Nephron (organoid): ENCODE results near the gene MGST2.

Source experiments
- H3K27ac Mint-ChIP-seq, 3 experiments: 2 replicates each; pipeline ENCODE4 v1.8.0; 2020; ENCODE audit warnings: mixed read lengths in 3 of 3, mild to moderate bottlenecking in 2 of 3, moderate library complexity in 1 of 3
- H3K27me3 Mint-ChIP-seq: 2 replicates; pipeline ENCODE4 v1.8.0; 2021; ENCODE audit warnings: low read depth, mild to moderate bottlenecking, moderate library complexity, mixed read lengths
- H3K36me3 Mint-ChIP-seq: 2 replicates; pipeline ENCODE4 v1.8.0; 2020; ENCODE audit warnings: low read depth, mixed read lengths
- H3K4me1 Mint-ChIP-seq: 2 replicates; pipeline ENCODE4 v1.8.0; 2020; ENCODE audit warnings: mixed read lengths
- H3K4me3 Mint-ChIP-seq, 3 experiments: 2 replicates each; pipeline ENCODE4 v1.8.0; 2020; ENCODE audit warnings: mild to moderate bottlenecking in 3 of 3, mixed read lengths in 3 of 3, moderate library complexity in 2 of 3
- H3K9me3 Mint-ChIP-seq: 2 replicates; pipeline ENCODE4 v1.8.0; 2020; ENCODE audit warnings: mixed read lengths
- CTCF ChIP-seq, 3 experiments: fragments of 200-600 bp; sonication (generic); IDR thresholded peaks; one replicate each; pipeline ENCODE4 v1.5.0; 2021; ENCODE audit warnings: antibody characterized with exemption in 3 of 3; ENCODE audit not compliant: unreplicated experiment in 3 of 3

Gene MGST2

GRCh38 chr4:139728146-139728545, 62.5 kb downstream of the MGST2 start:
- Mint-ChIP-seq H3K4me1 (peaks cover 9% of the 10 kb centered on the region), H3K36me3 (peaks cover 16% of the 10 kb centered on the region), H3K27ac (no peak overlapping the region), H3K27me3 (no peaks in the 10 kb centered on the region), H3K9me3 (no peaks in the 10 kb centered on the region), H3K4me3 (no peak overlapping the region)
- no peak for TF ChIP-seq CTCF (IDR thresholded peaks at IDR 0.05; ENCODE audit: unreplicated experiment in 3 of 3)

GRCh38 chr4:139728840-139729239, 63.2 kb downstream of the MGST2 start:
- no peak overlapping the region for H3K4me3 Mint-ChIP-seq
- H3K36me3 Mint-ChIP-seq, result peaks cover 16% of the 10 kb centered on the region
- H3K4me1 Mint-ChIP-seq, result peaks cover 13% of the 10 kb centered on the region
- H3K27me3 Mint-ChIP-seq, result no peaks in the 10 kb centered on the region
- peak overlapping the region in 1 of 3 experiments; percentile 65 for H3K27ac Mint-ChIP-seq
- no peaks in the 10 kb centered on the region for H3K9me3 Mint-ChIP-seq
- no peak for TF ChIP-seq CTCF (IDR thresholded peaks at IDR 0.05; ENCODE audit: unreplicated experiment in 3 of 3)

- H3K4me3 Mint-ChIP-seq, result peak overlapping the region; percentile 2 to 56 (median 27)
- H3K27me3 Mint-ChIP-seq, result no peaks in the 10 kb centered on the region
- no peaks in the 10 kb centered on the region for H3K9me3 Mint-ChIP-seq
- H3K36me3 Mint-ChIP-seq, result peaks cover 7% of the 10 kb centered on the region
- no peak for TF ChIP-seq CTCF (IDR thresholded peaks at IDR 0.05; ENCODE audit: unreplicated experiment in 3 of 3)
- H3K27ac Mint-ChIP-seq, result peak overlapping the region; percentile 75 to 87 (median 76)
- H3K4me1 Mint-ChIP-seq, result peaks cover 40% of the 10 kb centered on the region
Observed at GRCh38 chr4:139732991-139733570, 67.5 kb downstream of the MGST2 start.

- peaks cover 48% of the 10 kb centered on the region for H3K4me1 Mint-ChIP-seq
Observed at GRCh38 chr4:139734201-139734874, 68.7 kb downstream of the MGST2 start.

GRCh38 chr4:139734875-139735380, 69.3 kb downstream of the MGST2 start:
- peaks cover 52% of the 10 kb centered on the region for H3K4me1 Mint-ChIP-seq

More at GRCh38 chr4:139734201-139734874, 68.7 kb downstream of the MGST2 start:
- Mint-ChIP-seq H3K36me3 (no peaks in the 10 kb centered on the region), H3K4me3 (peak overlapping the region; percentile 67 to 86 (median 81)), H3K9me3 (no peaks in the 10 kb centered on the region), H3K27ac (peak overlapping the region; percentile 87 to 91 (median 87)), H3K27me3 (no peaks in the 10 kb centered on the region)
- TF ChIP-seq CTCF (IDR thresholded peaks at IDR 0.05; ENCODE audit: unreplicated experiment in 3 of 3), result no peak

More at GRCh38 chr4:139734875-139735380, 69.3 kb downstream of the MGST2 start:
- TF ChIP-seq CTCF (IDR thresholded peaks at IDR 0.05; ENCODE audit: unreplicated experiment in 3 of 3), result peak; percentile 94 to 99 (median 97)
- H3K9me3 Mint-ChIP-seq, result no peaks in the 10 kb centered on the region
- H3K27me3 Mint-ChIP-seq, result no peaks in the 10 kb centered on the region
- no peaks in the 10 kb centered on the region for H3K36me3 Mint-ChIP-seq
- H3K27ac Mint-ChIP-seq, result peak overlapping the region; percentile 87 to 91 (median 87)
- peak overlapping the region; percentile 67 to 86 (median 81) for H3K4me3 Mint-ChIP-seq
